K562 (cell line): ENCODE data around the gene HECW1. TPM values are rescaled to one million over a fixed set of nuclear protein-coding genes. Genes with fewer than 3 reads are reported as not detected.

Experiments
- ATAC-seq: fragments of 200-7000 bp; cut with Tn5 transposase; 3 replicates; pipeline ENCODE4 v1.9.1; 2020; ENCODE audit warnings: moderate library complexity
- BruUV-seq: library from RNA; stranded (reverse); fragments of 400-500 nt; replicated peaks from 2 replicates; lab custom pipeline; 2021; lab: Mats Ljungman, UMichigan
- CTCF ChIA-PET: fragments of 300-600 bp; formaldehyde crosslinking; extraction: SDS; loops from one replicate; lab custom pipeline; 2021; ENCODE audit warnings: low intra/inter-chr PET ratio; lab: Yijun Ruan, JAX
- POLR2A ChIA-PET: fragments of 300-600, 350-650 bp; sonication (Branson Sonifier 250); formaldehyde crosslinking; extraction: SDS; loops from one replicate; lab custom pipeline; 2021; ENCODE audit warnings: antibody characterized with exemption, inconsistent platforms; lab: Yijun Ruan, JAX
- DNase-seq, 4 experiments: peaks; one replicate each; pipeline versions ENCODE4 v3.0.0 to v3.0.0-alpha.2; 2011 to 2018; ENCODE audit warnings: low spot score in 3 of 4, mixed read lengths in 3 of 4; ENCODE audit errors: extremely low read depth in 1 of 4
- FAIRE-seq: peaks from 2 replicates; lab custom pipeline; 2011; peaks lifted over from hg19 to GRCh38; lab: Jason Lieb, UNC
- H2AFZ ChIP-seq: 2 replicates; pipeline ENCODE4 v1.6.0; 2011; ENCODE audit warnings: low read depth, low read length, control low read depth, inconsistent platforms
- H3K27ac ChIP-seq: fragments of 200-600 bp; 3 replicates; pipeline ENCODE4 v1.8.0; 2011; ENCODE audit warnings: low read depth, mild to moderate bottlenecking, control low read depth, inconsistent platforms, low read length, moderate library complexity, mixed read lengths; ENCODE audit errors: extremely low read depth
- H3K27me3 ChIP-seq, 2 experiments: fragments of 300-600 bp in 1 of 2; 2 replicates in 1 of 2; 3 replicates in 1 of 2; pipeline versions ENCODE4 v1.6.0 to v1.8.0; 2011; ENCODE audit warnings: inconsistent platforms in 2 of 2, low read length in 2 of 2, mild to moderate bottlenecking in 1 of 2, mixed read lengths in 1 of 2, moderate library complexity in 1 of 2; ENCODE audit not compliant: control insufficient read depth in 2 of 2, insufficient read depth in 2 of 2
- H3K36me3 ChIP-seq: fragments of 300-600 bp; 3 replicates; pipeline ENCODE4 v1.8.0; 2011; ENCODE audit warnings: mild to moderate bottlenecking, low read length, inconsistent platforms; ENCODE audit not compliant: control insufficient read depth, insufficient read depth
- H3K4me1 ChIP-seq, 2 experiments: fragments of 200-600 bp in 1 of 2; replicated peaks in 1 of 2; 2 replicates in 1 of 2; 3 replicates in 1 of 2; pipeline versions ENCODE4 v1.5.1 to v1.8.0; 2011; ENCODE audit warnings: inconsistent platforms in 2 of 2, low read length in 2 of 2, mild to moderate bottlenecking in 1 of 2, mixed read lengths in 1 of 2, moderate library complexity in 1 of 2; ENCODE audit not compliant: control insufficient read depth in 2 of 2, insufficient read depth in 2 of 2
- H3K4me2 ChIP-seq: 2 replicates; pipeline ENCODE4 v1.6.1; 2011; ENCODE audit warnings: low read length, control low read depth, inconsistent platforms, mixed read lengths; ENCODE audit not compliant: insufficient read depth
- H3K4me3 ChIP-seq: fragments of 200-600 bp; sonication (generic), shearing (Covaris generic); 2 replicates; pipeline ENCODE4 v1.5.1; 2016; ENCODE audit warnings: control low read depth, inconsistent platforms
- H3K79me2 ChIP-seq: fragments of 200-600 bp; 3 replicates; pipeline ENCODE4 v1.8.0; 2011; ENCODE audit warnings: low read length, inconsistent platforms; ENCODE audit not compliant: control insufficient read depth, insufficient read depth
- H3K9ac ChIP-seq, 2 experiments: 2 replicates each; pipeline versions ENCODE4 v1.6.0 to v1.6.1; 2011; ENCODE audit warnings: low read depth in 2 of 2, low read length in 2 of 2, control low read depth in 1 of 2, inconsistent platforms in 1 of 2, mild to moderate bottlenecking in 1 of 2, mixed read lengths in 1 of 2; ENCODE audit not compliant: insufficient read depth in 1 of 2
- H3K9me1 ChIP-seq: one replicate; pipeline ENCODE4 v1.6.0; 2011; ENCODE audit warnings: inconsistent platforms, mild to moderate bottlenecking, low read length, moderate library complexity; ENCODE audit not compliant: control insufficient read depth, insufficient read depth
- H3K9me3 ChIP-seq: replicated peaks from 2 replicates; pipeline ENCODE4 v1.5.1; 2011; ENCODE audit warnings: low read depth, low read length, inconsistent platforms; ENCODE audit not compliant: control insufficient read depth, insufficient read depth
- H4K20me1 ChIP-seq: replicated peaks from 2 replicates; pipeline ENCODE4 v1.6.1; 2011; ENCODE audit warnings: low read length, inconsistent platforms, mixed read lengths; ENCODE audit not compliant: control insufficient read depth, insufficient read depth
- CCAR2 ChIP-seq: fragments of 200-400 bp; formaldehyde crosslinking; IDR thresholded peaks from 2 replicates; pipeline ENCODE4 v1.6.1; 2017; ENCODE audit warnings: mild to moderate bottlenecking, low read depth, low read length
- HNRNPK ChIP-seq: fragments of 200-400 bp; formaldehyde crosslinking; IDR thresholded peaks from one replicate; pipeline ENCODE4 v1.6.1; 2018; ENCODE audit warnings: mild to moderate bottlenecking, low read depth, low read length; ENCODE audit not compliant: poor library complexity, severe bottlenecking
- HNRNPL ChIP-seq: fragments of 200-400 bp; formaldehyde crosslinking; IDR thresholded peaks from 2 replicates; pipeline ENCODE4 v1.6.1; 2017; ENCODE audit warnings: low read depth, mild to moderate bottlenecking, low read length
- MTA3 ChIP-seq: fragments of 450-650 bp; formaldehyde crosslinking; IDR thresholded peaks from 2 replicates; pipeline ENCODE4 v1.6.1; 2017; ENCODE audit warnings: mild to moderate bottlenecking, borderline replicate concordance
- NFE2L1 ChIP-seq: fragments of 450-650 bp; IDR thresholded peaks from 2 replicates; pipeline ENCODE4 v1.6.1; 2016; ENCODE audit warnings: missing genetic modification characterization, low read depth, mild to moderate bottlenecking, missing compliant biosample characterization, moderate library complexity, borderline replicate concordance
- WHSC1 ChIP-seq: IDR thresholded peaks from one replicate; pipeline ENCODE4 v1.6.1; 2012; ENCODE audit warnings: low read length, control low read depth, inconsistent platforms
- ZKSCAN8 ChIP-seq: fragments of 200-800 bp; sonication (Bioruptor generic); IDR thresholded peaks from 2 replicates; pipeline ENCODE4 v1.6.1; 2016; ENCODE audit warnings: missing genetic modification characterization, missing compliant biosample characterization
- ZNF134 ChIP-seq: fragments of 250-450 bp; sonication (Bioruptor Pico); conservative IDR thresholded peaks from 2 replicates; pipeline ENCODE4 v1.4.0; 2020
- ZNF77 ChIP-seq: fragments of 250-450 bp; sonication (Bioruptor Pico); IDR thresholded peaks from 2 replicates; pipeline ENCODE4 v1.5.0; 2020
- ZSCAN29 ChIP-seq: fragments of 450-650 bp; IDR thresholded peaks from 2 replicates; pipeline ENCODE4 v1.6.1; 2017
- WGBS: fragments of 100-300 bp; shearing (Covaris generic); methylation state at CpG from one replicate; pipeline ENCODE4 v1.1.6; 2016; ENCODE audit warnings: low coverage, mixed read lengths; ENCODE audit not compliant: insufficient coverage; ENCODE audit errors: missing lambda C conversion rate; 5-methylcytosine and 5-hydroxymethylcytosine counted together
- in situ Hi-C: fragments of 300-500 bp; cut with MboI; formaldehyde crosslinking; loops from 4 replicates; pipeline ENCODE4 v1.15.0; 2018; ENCODE audit warnings: inconsistent platforms, mixed read lengths
- intact Hi-C: fragments of 100-400 bp; cut with micrococcal nuclease; formaldehyde crosslinking; loops from 2 replicates; pipeline ENCODE4 v1.14.2; 2022
- polyA plus RNA-seq, 8 experiments: library from polyadenylated mRNA; depleted of rRNA in 4 of 8; stranded (reverse) in 5 of 8; unstranded in 3 of 8; fragments of >200 nt; fragmentation: Nextera tagmentation in 2 of 8; fragmentation: Illumina TruSeq in 1 of 8; extraction: Ambion mirVana in 2 of 8; extraction: Trizol in 1 of 8; gene quantifications; 2 replicates each; pipeline versions ENCODE4 v1.2.1 to v1.2.3, GENCODE V29; 2011 to 2014; ENCODE audit warnings: inconsistent platforms in 1 of 8, missing spikeins in 1 of 8
- total RNA-seq, 7 experiments: library from RNA; depleted of rRNA in 6 of 7; stranded (reverse); fragments of >200 nt in 6 of 7; fragmentation: Illumina TruSeq in 2 of 7; extraction: Trizol in 2 of 7; gene quantifications; 2 replicates each; pipeline versions ENCODE4 v1.2.1 to v1.2.3, GENCODE V29; 2011 to 2021; ENCODE audit warnings: low replicate concordance in 1 of 7

HECW1 gene
- total and polyA plus RNA-seq, 9 of the 15 experiments (the other 6 are each of a cell fraction or from before 2014, with no cell fraction given), result 0.07 to 0.31 (median 0.13) TPM; not detected in 4

- H3K9ac ChIP-seq, result no peak overlapping the region
- peaks cover 0 to 23% of the 10 kb centered on the region in 2 experiments; a peak in 4 of 5 replicates for H3K27me3 ChIP-seq
- no peaks in the 10 kb centered on the region for H4K20me1 ChIP-seq
- ATAC-seq, result no peak
- no peaks in the 10 kb centered on the region for H3K79me2 ChIP-seq
- H3K4me1 ChIP-seq, result no peaks in the 10 kb centered on the region
- H3K9me3 ChIP-seq, result no peaks in the 10 kb centered on the region
- WGBS, result 0% methylated on average over 5 of the region's 5 CpGs
- no peak overlapping the region for H3K27ac ChIP-seq
- no peak overlapping the region for H3K4me3 ChIP-seq
- no peak for TF ChIP-seq ZKSCAN8 (CRISPR knock-in tag)
- no peak for TF ChIP-seq HNRNPK
- no peak for TF ChIP-seq ZNF77 (CRISPR knock-in tag)
- TF ChIP-seq NFE2L1 (tag), result no peak
- ChIA-PET POLR2A (no interaction called here), CTCF (no interaction called here)
- no peaks in the 10 kb centered on the region for H3K36me3 ChIP-seq
- intact Hi-C loops, result no loop called here
- in situ Hi-C loops, result no loop called here
- no peak for FAIRE-seq
- no peak overlapping the region for H3K4me2 ChIP-seq
- no peak for DNase-seq
- H2AFZ ChIP-seq, result no peak overlapping the region
- no peaks in the 10 kb centered on the region for H3K9me1 ChIP-seq
- BruUV-seq, result no TSS peak
Measured at GRCh38 chr7:43406961-43407360, 294.5 kb downstream of the HECW1 start.

- Histone ChIP-seq H3K9me1 (no peaks in the 10 kb centered on the region), H3K36me3 (no peaks in the 10 kb centered on the region), H3K9me3 (no peaks in the 10 kb centered on the region), H3K27ac (no peak overlapping the region), H3K9ac (no peak overlapping the region), H3K4me1 (no peaks in the 10 kb centered on the region), H4K20me1 (no peaks in the 10 kb centered on the region), H3K79me2 (no peaks in the 10 kb centered on the region), H2AFZ (no peak overlapping the region), H3K4me2 (no peak overlapping the region), H3K27me3 (peaks cover 0 to 21% of the 10 kb centered on the region in 2 experiments; a peak in 4 of 5 replicates), H3K4me3 (no peak overlapping the region)
- ATAC-seq (no peak), DNase-seq (no peak), FAIRE-seq (no peak)
- CTCF ChIA-PET, result no interaction called here
- POLR2A ChIA-PET, result interaction anchor here (1.4 kb wide), 1 partner anchor 16 kb away, joined by 5 read pairs; no protein-coding TSS in a partner anchor
- in situ Hi-C loops (no loop called here), intact Hi-C loops (no loop called here)
- no TSS peak for BruUV-seq
- TF ChIP-seq HNRNPL (no peak), ZNF134 (no peak), CCAR2 (no peak), ZSCAN29 (no peak), WHSC1 (no peak), MTA3 (no peak)
- under 1% methylated on average over 5 of the region's 5 CpGs for WGBS
Measured at GRCh38 chr7:43408981-43409380, 296.5 kb downstream of the HECW1 start.
